GM23248 (cell line): Measurements from ENCODE around the gene KRTAP5-7. TPM values are rescaled to one million over a fixed set of nuclear protein-coding genes. Genes with fewer than 3 reads are reported as not detected.
A peak's percentile ranks its signal among the peaks of the same experiment; 100 is the strongest.
"Not testable (repeated sequence)": the region's sequence is repeated elsewhere in the genome, so short reads cannot be mapped to it uniquely, and the experiment has no call there.

Experiments
- DNase-seq: peaks from one replicate; pipeline ENCODE4 v3.0.0-alpha.2; 2015
- H2AFZ ChIP-seq: fragments of 200-600 bp; sonication (generic); 2 replicates; pipeline ENCODE4 v1.6.1; 2016; ENCODE audit warnings: antibody characterized with exemption
- H3F3A ChIP-seq: fragments of 200-600 bp; sonication (generic); 2 replicates; pipeline ENCODE4 v1.6.1; 2016; ENCODE audit warnings: mild to moderate bottlenecking, antibody characterized with exemption, mixed run types; ENCODE audit not compliant: insufficient read depth
- H3K27ac ChIP-seq: fragments of 200-600 bp; sonication (generic); 2 replicates; pipeline ENCODE4 v1.5.1; 2016; ENCODE audit warnings: mild to moderate bottlenecking
- H3K27me3 ChIP-seq: fragments of 200-600 bp; sonication (generic); replicated peaks from 2 replicates; pipeline ENCODE4 v1.6.1; 2016; ENCODE audit warnings: mild to moderate bottlenecking; ENCODE audit not compliant: insufficient read depth
- H3K36me3 ChIP-seq: fragments of 200-600 bp; sonication (generic); 2 replicates; pipeline ENCODE4 v1.6.1; 2016; ENCODE audit warnings: low read depth, mild to moderate bottlenecking
- H3K4me1 ChIP-seq: fragments of 200-600 bp; sonication (generic); 2 replicates; pipeline ENCODE4 v1.6.1; 2016; ENCODE audit warnings: mild to moderate bottlenecking; ENCODE audit not compliant: insufficient read depth
- H3K4me2 ChIP-seq: fragments of 200-600 bp; sonication (generic); one replicate; pipeline ENCODE4 v1.6.1; 2016; ENCODE audit warnings: mild to moderate bottlenecking; ENCODE audit not compliant: unreplicated experiment
- H3K4me3 ChIP-seq: fragments of 200-600 bp; sonication (generic); 2 replicates; pipeline ENCODE4 v1.5.1; 2016; ENCODE audit warnings: mild to moderate bottlenecking
- H3K79me2 ChIP-seq: fragments of 200-600 bp; sonication (generic); 2 replicates; pipeline ENCODE4 v1.6.1; 2016; ENCODE audit warnings: mild to moderate bottlenecking; ENCODE audit not compliant: insufficient read depth
- H3K9ac ChIP-seq: fragments of 200-600 bp; sonication (generic); 2 replicates; pipeline ENCODE4 v1.6.1; 2016; ENCODE audit warnings: mild to moderate bottlenecking
- H3K9me2 ChIP-seq: fragments of 200-600 bp; sonication (generic); 2 replicates; pipeline ENCODE4 v1.6.1; 2016; ENCODE audit warnings: mixed run types, mild to moderate bottlenecking, moderate library complexity; ENCODE audit not compliant: insufficient read depth
- H3K9me3 ChIP-seq: fragments of 200-600 bp; sonication (generic); one replicate; pipeline ENCODE4 v1.6.1; 2017; ENCODE audit warnings: low read depth
- H4K20me1 ChIP-seq: fragments of 200-600 bp; sonication (generic); 2 replicates; pipeline ENCODE4 v1.6.0; 2016; ENCODE audit not compliant: insufficient read depth
- EZH2 ChIP-seq: fragments of 200-600 bp; sonication (generic); IDR thresholded peaks from 2 replicates; pipeline ENCODE4 v1.6.1; 2018; ENCODE audit warnings: antibody characterized with exemption, mild to moderate bottlenecking; ENCODE audit not compliant: insufficient read depth, poor library complexity, severe bottlenecking
- EZH2phosphoT487 ChIP-seq: fragments of 200-600 bp; sonication (generic); IDR thresholded peaks from 2 replicates; pipeline ENCODE4 v1.6.1; 2018; ENCODE audit warnings: antibody characterized with exemption, moderate library complexity, mild to moderate bottlenecking, low read depth; ENCODE audit not compliant: insufficient read depth
- WGBS, 2 experiments: methylation state at CpG; one replicate each; pipeline ENCODE4 v1.1.6; 2015 to 2017; ENCODE audit warnings: low lambda C conversion rate in 2 of 2, low coverage in 1 of 2; ENCODE audit errors: missing lambda C conversion rate in 2 of 2; 5-methylcytosine and 5-hydroxymethylcytosine counted together
- in situ Hi-C: fragments of 300-500 bp; cut with MboI; formaldehyde crosslinking; loops from 2 replicates; pipeline ENCODE4 v1.15.0; 2020
- polyA plus RNA-seq: library from polyadenylated mRNA; unstranded; fragments of >200 nt; fragmentation: Nextera tagmentation; extraction: Ambion mirVana; gene quantifications from 2 replicates; pipeline ENCODE4 v1.2.1, GENCODE V29; 2016
- total RNA-seq: library from RNA; depleted of rRNA; stranded (reverse); fragments of >200 nt; shearing (Covaris generic); gene quantifications from 2 replicates; pipeline ENCODE4 v1.2.3, GENCODE V29; 2014

The KRTAP5-7 gene
- total and polyA plus RNA-seq, 2 experiments from 2014 or later, result not detected

DNA sequence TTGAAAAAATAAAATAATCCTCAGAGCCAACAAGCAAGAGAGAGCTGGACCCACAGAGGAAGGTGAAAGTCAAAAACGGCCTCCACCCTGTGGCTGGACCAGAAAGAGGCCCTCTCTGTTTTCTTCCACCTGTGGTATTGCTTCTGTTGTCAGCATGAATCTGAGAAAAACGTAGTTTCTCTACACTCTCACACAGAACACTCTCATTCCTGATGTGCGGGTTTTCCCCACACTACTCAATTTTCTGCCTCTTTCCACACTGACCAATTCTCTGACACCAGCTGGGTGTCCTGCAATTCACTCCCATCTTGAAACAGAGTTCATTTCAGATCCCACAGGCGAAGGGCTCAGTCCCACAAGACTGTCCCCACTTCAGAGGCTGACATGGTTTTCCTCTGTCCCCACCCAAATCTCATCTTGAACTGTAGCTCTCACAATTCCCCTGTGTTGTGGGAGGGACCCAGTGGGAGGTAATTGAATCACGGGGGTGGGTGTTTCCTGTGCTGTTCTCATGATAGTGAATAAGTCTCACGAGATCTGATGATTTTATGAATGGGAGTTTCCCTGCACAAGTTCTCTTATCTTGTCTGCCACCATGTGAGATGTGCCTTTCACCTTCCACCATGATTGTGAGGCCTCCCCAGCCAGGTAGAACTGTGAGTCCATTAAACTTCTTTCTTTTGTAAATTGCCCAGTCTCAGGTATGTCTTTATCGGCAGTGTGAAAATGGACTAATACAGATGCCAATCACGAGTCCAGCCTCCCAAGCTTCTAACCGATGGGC is 13.6 kb downstream of the KRTAP5-7 start:
- H3K27me3 ChIP-seq, H3F3A ChIP-seq, H3K4me1 ChIP-seq, H3K27ac ChIP-seq, H3K79me2 ChIP-seq, H3K9me3 ChIP-seq, H3K36me3 ChIP-seq, H3K9me2 ChIP-seq, H3K9ac ChIP-seq, H2AFZ ChIP-seq, in situ Hi-C loops, H4K20me1 ChIP-seq, DNase-seq, H3K4me2 ChIP-seq, H3K4me3 ChIP-seq: not testable (repeated sequence)
- 38 to 39% methylated on average over 9 of the region's 9 CpGs for WGBS, 2 experiments

DNA sequence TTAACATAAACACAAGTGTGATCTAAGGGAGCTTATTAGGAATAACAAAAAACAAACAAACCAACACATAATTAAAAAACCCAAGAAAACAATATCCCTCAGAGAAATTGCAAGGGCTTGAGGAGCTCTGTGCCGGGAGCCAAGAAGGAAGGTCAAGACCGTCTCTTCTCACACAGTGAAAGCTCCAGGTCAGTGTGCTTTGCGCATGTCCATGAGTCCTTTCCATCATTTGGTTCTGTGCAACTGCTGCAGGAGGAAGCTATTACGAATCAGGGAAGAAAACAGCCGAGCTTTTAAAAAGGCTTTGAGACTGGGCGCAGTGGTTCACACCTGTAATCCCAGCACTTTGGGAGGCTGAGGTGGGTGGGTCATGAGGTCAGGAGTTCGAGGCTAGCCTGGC is 15.3 kb downstream of the KRTAP5-7 start:
- Histone ChIP-seq H3K4me2 (no peak overlapping the region), H3K4me1 (no peaks in the 10 kb centered on the region), H3K27me3 (peaks cover 5% of the 10 kb centered on the region; the same call in 1 of the 2 replicates), H3K36me3 (no peaks in the 10 kb centered on the region), H4K20me1 (no peaks in the 10 kb centered on the region), H3F3A (no peaks in the 10 kb centered on the region), H3K79me2 (no peaks in the 10 kb centered on the region), H2AFZ (no peak overlapping the region), H3K9ac (no peak overlapping the region), H3K4me3 (no peak overlapping the region), H3K9me3 (no peaks in the 10 kb centered on the region), H3K9me2 (no peaks in the 10 kb centered on the region), H3K27ac (no peak overlapping the region)
- in situ Hi-C loops, result no loop called here
- 55 to 58% methylated on average over 7 of the region's 7 CpGs for WGBS, 2 experiments
- TF ChIP-seq EZH2phosphoT487 (no peak), EZH2 (no peak)
- no peak for DNase-seq

DNA sequence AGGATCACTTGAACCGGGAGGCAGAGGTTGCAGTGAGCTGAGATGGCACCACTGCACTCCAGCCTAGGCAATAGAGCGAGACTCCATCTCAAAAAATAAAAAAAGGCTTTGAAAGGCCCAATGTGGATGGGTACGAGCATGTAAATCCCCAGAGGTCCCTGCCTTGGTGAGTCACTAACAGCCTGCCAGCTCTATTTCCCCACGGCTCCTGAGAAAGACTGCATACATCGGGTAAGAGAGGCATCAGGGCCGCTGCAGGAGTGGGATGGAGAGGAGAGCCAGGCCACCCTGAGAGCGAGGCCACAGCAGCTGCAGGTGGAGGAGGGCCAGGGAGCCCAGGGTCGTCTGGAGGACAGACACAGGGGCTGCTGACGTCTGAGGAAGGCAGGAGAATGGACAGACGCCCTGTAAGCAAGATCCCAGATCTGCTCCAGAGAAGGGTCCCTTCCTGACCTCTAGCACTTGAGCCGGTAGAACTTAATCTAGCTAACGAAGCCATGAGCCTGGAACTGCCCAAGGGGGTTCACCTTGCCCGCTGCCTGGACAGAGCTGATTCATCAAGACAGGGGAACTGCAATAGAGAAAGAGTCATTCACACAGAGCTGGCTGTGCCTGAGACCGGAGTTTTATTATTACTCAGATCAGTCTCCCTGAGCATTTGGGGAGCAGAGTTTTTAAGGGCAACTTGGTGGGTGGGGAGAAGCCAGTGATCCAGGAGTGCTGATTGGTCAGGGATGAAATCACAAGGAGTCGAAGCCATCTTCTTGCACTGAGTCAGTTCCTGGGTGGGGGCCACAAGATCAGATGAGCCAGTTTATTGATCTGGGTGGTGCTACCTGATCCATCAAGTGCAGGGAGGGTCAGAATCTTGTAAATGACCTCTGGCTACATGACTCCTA is 16.1 kb downstream of the KRTAP5-7 start:
- Histone ChIP-seq H3K27me3 (peaks cover 5% of the 10 kb centered on the region; the same call in 1 of the 2 replicates), H3K4me2 (no peak overlapping the region), H3K9ac (no peak overlapping the region), H3K4me1 (no peaks in the 10 kb centered on the region), H3K4me3 (no peak overlapping the region), H3K36me3 (no peaks in the 10 kb centered on the region), H4K20me1 (no peaks in the 10 kb centered on the region), H2AFZ (no peak overlapping the region), H3K9me2 (no peaks in the 10 kb centered on the region), H3K27ac (no peak overlapping the region), H3K9me3 (no peaks in the 10 kb centered on the region), H3F3A (no peaks in the 10 kb centered on the region), H3K79me2 (no peaks in the 10 kb centered on the region)
- in situ Hi-C loops, result no loop called here
- peak; percentile 7 for DNase-seq
- WGBS, 2 experiments, result 49 to 52% methylated on average over 15 of the region's 15 CpGs
- TF ChIP-seq EZH2 (no peak), EZH2phosphoT487 (no peak)

DNA sequence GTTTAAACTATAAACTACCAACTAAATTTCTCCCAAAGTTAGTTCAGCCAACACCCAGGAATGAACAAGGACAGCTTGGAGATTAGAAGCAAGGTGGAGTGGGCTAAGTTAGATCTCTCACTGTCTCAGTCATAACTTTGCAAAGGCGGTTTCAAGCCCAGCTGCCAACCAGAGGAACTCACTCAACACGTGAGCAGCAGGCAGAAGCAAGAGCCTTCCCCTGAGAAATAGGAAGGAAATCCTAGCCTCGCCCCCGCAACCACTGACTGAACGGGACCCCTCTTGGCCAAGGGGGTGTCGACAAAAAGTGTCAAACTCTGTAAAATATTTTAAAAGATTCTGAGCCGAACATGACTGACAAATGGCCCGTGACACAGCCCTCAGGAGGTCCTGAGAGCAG is 16.8 kb downstream of the KRTAP5-7 start:
- Histone ChIP-seq H3K9ac (no peak overlapping the region), H3K79me2 (no peaks in the 10 kb centered on the region), H3K27me3 (peaks cover 5% of the 10 kb centered on the region; the same call in 1 of the 2 replicates), H3K4me1 (no peaks in the 10 kb centered on the region), H3F3A (no peaks in the 10 kb centered on the region), H4K20me1 (no peaks in the 10 kb centered on the region), H3K4me2 (no peak overlapping the region), H3K27ac (no peak overlapping the region), H3K4me3 (no peak overlapping the region), H2AFZ (no peak overlapping the region), H3K9me3 (no peaks in the 10 kb centered on the region), H3K9me2 (no peaks in the 10 kb centered on the region), H3K36me3 (no peaks in the 10 kb centered on the region)
- no peak for TF ChIP-seq EZH2phosphoT487
- no peak for TF ChIP-seq EZH2
- in situ Hi-C loops, result no loop called here
- 16 to 19% methylated on average over 8 of the region's 8 CpGs for WGBS, 2 experiments
- no peak for DNase-seq
